GM21529 (cell line): ENCODE measurements around the gene CCDC24.
A peak's percentile ranks its signal among the peaks of the same experiment; 100 is the strongest.

Source experiments
- ATAC-seq: cut with Tn5 transposase; IDR thresholded peaks from one replicate; pipeline ENCODE4 v1.9.1; 2021; ENCODE audit not compliant: unreplicated experiment

CCDC24 gene

GRCh38 chr1:43991476-43992231, at the start of gene CCDC24:
Gene CCDC24, plus strand, starts transcription at chr1:43991599. Its CDS starts 280 bp downstream, at chr1:43991879.
- ATAC-seq, result peak; percentile 81

GRCh38 chr1:43942411-43942810, 49.0 kb upstream of the CCDC24 start:
- ATAC-seq, result no peak

GRCh38 chr1:43944860-43945259, 46.5 kb upstream of the CCDC24 start:
- ATAC-seq, result no peak

GRCh38 chr1:43945674-43946235, 45.6 kb upstream of the CCDC24 start:
- ATAC-seq, result no peak

GRCh38 chr1:43946236-43947060, 45.0 kb upstream of the CCDC24 start, which contains the start of gene IPO13:
Gene IPO13, plus strand, starts transcription at chr1:43946950. Its CDS starts 651 bp downstream, at chr1:43947601.
- ATAC-seq, result peak; percentile 92

- no peak for ATAC-seq
Observed at GRCh38 chr1:43947061-43947873, 44.1 kb upstream of the CCDC24 start.

- no peak for ATAC-seq
Observed at GRCh38 chr1:43947874-43948437, 43.4 kb upstream of the CCDC24 start.

- no peak for ATAC-seq
Observed at GRCh38 chr1:43949678-43950077, 41.7 kb upstream of the CCDC24 start.

- no peak for ATAC-seq
Observed at GRCh38 chr1:43951021-43951985, 40.1 kb upstream of the CCDC24 start.

- no peak for ATAC-seq
Observed at GRCh38 chr1:43952731-43953346, 38.6 kb upstream of the CCDC24 start.

GRCh38 chr1:43953361-43953760, 38.0 kb upstream of the CCDC24 start:
- no peak for ATAC-seq

GRCh38 chr1:43954036-43954435, 37.4 kb upstream of the CCDC24 start:
- ATAC-seq, result no peak

- ATAC-seq, result no peak
Observed at GRCh38 chr1:43956234-43956633, 35.2 kb upstream of the CCDC24 start.

- ATAC-seq, result no peak
Observed at GRCh38 chr1:43957407-43958040, 33.9 kb upstream of the CCDC24 start.

GRCh38 chr1:43958351-43959255, 32.8 kb upstream of the CCDC24 start:
- ATAC-seq, result no peak

- no peak for ATAC-seq
Observed at GRCh38 chr1:43960798-43961197, 30.6 kb upstream of the CCDC24 start.

- no peak for ATAC-seq
Observed at GRCh38 chr1:43961692-43962091, 29.7 kb upstream of the CCDC24 start.
